GM12872 (cell line): ENCODE results near the gene MAGED4B.
"Not testable (repeated sequence)": the region's sequence is repeated elsewhere in the genome, so short reads cannot be mapped to it uniquely, and the experiment has no call there.

ENCODE experiments used
- TF ChIP-seq, protein P1 (sequence below): IDR thresholded peaks from 3 replicates; pipeline ENCODE4 v1.5.1; 2011; ENCODE audit warnings: low read depth, mild to moderate bottlenecking, low read length, moderate library complexity; ENCODE audit not compliant: insufficient read depth

MAGED4B gene, protein sequence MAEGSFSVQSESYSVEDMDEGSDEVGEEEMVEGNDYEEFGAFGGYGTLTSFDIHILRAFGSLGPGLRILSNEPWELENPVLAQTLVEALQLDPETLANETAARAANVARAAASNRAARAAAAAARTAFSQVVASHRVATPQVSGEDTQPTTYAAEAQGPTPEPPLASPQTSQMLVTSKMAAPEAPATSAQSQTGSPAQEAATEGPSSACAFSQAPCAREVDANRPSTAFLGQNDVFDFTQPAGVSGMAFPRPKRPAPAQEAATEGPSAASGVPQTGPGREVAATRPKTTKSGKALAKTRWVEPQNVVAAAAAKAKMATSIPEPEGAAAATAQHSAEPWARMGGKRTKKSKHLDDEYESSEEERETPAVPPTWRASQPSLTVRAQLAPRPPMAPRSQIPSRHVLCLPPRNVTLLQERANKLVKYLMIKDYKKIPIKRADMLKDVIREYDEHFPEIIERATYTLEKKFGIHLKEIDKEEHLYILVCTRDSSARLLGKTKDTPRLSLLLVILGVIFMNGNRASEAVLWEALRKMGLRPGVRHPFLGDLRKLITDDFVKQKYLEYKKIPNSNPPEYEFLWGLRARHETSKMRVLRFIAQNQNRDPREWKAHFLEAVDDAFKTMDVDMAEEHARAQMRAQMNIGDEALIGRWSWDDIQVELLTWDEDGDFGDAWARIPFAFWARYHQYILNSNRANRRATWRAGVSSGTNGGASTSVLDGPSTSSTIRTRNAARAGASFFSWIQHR

DNA sequence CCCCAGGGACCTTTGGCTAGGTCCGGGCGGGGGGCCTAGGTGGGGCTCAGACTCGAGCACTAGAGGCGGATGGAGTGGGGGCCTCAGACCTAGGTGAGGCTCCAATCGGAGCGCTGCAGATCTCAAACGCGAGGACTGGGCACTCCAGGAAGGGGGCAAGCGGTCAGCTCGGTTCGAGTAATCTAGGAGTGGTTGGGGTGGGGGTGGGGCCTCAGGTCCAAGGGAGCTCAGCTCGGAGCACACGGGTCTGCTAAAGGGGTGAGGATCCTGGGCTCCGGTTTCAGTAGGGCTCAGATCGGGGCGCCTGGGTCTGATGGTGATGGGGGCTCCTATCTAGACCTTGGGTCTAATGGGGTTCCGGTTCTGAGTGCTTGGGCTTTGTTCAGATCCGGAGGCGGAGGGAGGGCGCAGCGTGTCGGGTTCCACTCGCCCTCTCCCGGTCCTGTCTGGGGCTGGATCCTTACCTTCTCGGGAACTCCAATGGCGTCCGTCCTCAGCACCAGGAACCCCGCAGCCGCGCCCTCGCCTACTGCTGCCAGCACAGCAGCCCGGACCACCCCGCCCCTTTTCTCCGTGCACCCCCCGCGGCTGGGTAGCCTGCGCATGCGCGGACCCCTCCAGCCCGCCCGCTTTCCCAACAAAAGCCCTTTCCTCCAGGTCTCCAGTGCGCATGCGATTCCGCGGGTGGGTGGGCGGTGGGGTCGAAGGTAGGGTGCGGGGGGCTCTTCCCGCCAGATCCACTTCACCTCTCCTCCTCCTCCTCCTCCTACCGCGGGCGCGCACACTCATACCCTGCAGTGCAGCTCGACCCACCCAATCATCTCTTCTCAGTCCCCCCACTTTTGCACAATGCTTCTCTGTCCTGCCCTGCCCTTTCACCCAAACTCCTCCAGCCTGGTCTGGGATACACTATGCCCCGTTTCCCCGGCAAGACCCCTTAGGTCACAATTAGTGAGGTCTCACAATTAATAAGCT, at the start of gene MAGED4B:
TSS of gene MAGED4B (minus strand) at position 518 of the 975 bp plus-strand sequence. CDS start 1,011 bp downstream, outside the sequence.
- TF ChIP-seq, protein P1, sequence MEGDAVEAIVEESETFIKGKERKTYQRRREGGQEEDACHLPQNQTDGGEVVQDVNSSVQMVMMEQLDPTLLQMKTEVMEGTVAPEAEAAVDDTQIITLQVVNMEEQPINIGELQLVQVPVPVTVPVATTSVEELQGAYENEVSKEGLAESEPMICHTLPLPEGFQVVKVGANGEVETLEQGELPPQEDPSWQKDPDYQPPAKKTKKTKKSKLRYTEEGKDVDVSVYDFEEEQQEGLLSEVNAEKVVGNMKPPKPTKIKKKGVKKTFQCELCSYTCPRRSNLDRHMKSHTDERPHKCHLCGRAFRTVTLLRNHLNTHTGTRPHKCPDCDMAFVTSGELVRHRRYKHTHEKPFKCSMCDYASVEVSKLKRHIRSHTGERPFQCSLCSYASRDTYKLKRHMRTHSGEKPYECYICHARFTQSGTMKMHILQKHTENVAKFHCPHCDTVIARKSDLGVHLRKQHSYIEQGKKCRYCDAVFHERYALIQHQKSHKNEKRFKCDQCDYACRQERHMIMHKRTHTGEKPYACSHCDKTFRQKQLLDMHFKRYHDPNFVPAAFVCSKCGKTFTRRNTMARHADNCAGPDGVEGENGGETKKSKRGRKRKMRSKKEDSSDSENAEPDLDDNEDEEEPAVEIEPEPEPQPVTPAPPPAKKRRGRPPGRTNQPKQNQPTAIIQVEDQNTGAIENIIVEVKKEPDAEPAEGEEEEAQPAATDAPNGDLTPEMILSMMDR = not testable (repeated sequence)

DNA sequence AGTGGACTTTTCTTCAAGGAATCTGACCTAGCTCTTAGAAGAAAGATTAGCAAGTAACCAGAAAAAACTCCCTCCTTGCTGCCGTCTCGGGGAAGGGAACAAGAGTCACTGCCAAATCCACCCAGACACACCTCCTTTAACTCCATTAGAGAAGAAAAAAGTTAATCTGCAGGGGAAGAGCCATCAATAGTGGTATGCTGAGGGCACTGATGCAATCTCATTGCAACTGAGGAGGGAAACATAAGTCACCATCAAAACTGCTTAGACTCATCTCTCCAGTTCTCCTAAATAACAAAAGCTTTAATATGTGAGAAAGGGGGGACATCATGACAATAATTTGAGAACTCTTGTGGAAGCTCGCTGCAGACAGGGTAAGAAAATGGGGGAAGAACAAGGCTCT, 49.3 kb upstream of the MAGED4B start:
- TF ChIP-seq, protein P1 = no peak

DNA sequence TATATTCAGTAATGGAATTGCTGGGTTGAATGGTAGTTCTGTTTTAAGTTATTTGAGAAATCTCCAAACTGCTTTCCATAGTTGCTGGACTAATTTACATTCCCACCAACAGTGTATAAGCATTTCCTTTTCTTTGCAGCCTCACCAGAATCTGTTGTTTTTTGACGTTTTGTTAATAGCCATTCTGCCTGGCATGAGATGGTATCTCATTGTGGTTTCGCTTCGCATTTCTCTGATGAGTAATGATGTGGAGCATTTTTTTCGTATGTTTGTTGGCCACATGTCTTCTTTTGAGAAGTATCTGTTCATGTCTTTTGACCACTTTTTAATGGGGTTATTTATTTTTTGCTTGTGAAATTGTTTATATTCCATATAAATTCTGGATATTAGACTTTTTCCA, 13.6 kb upstream of the MAGED4B start:
- TF ChIP-seq, protein P1 = no peak

DNA sequence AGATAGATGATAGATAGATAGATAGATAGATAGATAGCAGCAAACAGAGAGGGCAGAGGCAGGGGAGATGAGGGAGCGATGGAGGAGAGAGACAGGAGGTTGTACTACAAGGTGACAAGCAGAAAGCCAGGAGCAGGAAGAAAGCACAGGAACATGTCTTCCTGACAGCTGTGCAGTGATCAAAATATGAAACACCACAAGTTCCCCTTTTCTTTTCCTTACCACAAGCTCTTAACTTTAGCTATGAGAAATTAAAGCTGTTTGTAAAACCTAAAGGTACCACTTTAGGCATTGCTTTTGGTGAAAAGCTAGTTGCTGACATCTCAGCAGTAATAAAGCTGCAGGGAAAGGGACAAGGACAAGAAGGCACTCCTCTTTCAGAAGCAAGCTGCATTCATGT, 9.1 kb upstream of the MAGED4B start:
- TF ChIP-seq, protein P1 = no peak

DNA sequence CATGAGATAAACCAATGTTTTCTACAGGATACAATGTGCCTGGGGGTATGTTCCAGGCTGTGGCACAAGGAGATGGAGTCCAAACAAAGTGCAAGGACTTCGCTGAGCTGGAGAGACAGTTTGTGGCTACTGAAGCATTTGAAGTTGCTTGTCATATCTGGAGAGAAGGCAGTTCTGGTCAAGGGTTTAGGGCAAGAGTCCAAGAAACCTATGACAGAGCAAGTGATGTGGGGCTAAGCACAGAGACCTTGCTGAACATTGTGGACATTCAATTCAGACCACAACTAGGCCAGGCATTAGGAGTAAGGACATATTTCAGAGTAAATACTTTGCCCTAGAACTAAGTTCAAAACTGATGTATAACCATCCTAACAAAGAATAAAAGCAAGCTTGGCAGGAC, 34.8 kb downstream of the MAGED4B start:
- TF ChIP-seq, protein P1 = no peak

DNA sequence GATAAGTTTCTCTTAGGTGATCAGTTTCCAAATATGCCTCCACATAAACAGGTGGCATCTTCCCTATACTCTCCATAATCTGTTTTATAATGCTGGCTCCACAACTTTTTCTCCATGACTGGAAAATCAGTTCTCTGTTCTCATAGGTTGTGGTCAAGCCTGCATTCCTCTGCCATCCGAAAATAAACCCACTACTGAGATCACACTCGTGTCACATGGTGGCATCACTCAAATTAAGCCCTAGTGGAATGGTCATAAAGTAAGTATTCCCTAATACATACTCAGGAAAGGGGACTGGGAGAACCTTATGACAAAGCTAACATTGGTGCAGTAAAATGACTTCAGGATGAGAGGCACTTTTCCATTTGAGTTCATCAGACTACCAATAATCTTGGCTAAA, 37.6 kb downstream of the MAGED4B start:
- TF ChIP-seq, protein P1 = no peak
